PFSK-1 (cell line): ENCODE measurements around the gene RNF5. TPM values are rescaled to one million over a fixed set of nuclear protein-coding genes. Genes with fewer than 3 reads are reported as not detected.

Experiments used
- FOXP2 ChIP-seq: optimal IDR thresholded peaks from 2 replicates; pipeline ENCODE3; 2011; ENCODE audit warnings: borderline replicate concordance, control low read depth, inconsistent platforms; ENCODE audit not compliant: insufficient read depth; ENCODE audit errors: extremely low read length, extremely low read depth
- POLR2AphosphoS5 ChIP-seq: IDR thresholded peaks from 2 replicates; pipeline ENCODE4 v1.6.1; 2012; ENCODE audit warnings: low read depth, mild to moderate bottlenecking, control low read depth, low read length, moderate library complexity
- SIN3A ChIP-seq: IDR thresholded peaks from 2 replicates; pipeline ENCODE4 v1.6.1; 2012; ENCODE audit warnings: mild to moderate bottlenecking, low read length, moderate library complexity, borderline replicate concordance; ENCODE audit not compliant: insufficient read depth
- TAF1 ChIP-seq: IDR thresholded peaks from 2 replicates; pipeline ENCODE4 v1.6.1; 2012; ENCODE audit warnings: low read length, control low read depth, borderline replicate concordance; ENCODE audit not compliant: insufficient read depth
- polyA plus RNA-seq: library from polyadenylated mRNA; unstranded; fragments of >200 nt; gene quantifications from one replicate; pipeline ENCODE4 v1.2.1, GENCODE V29; 2012; ENCODE audit warnings: low read depth, missing spikeins; ENCODE audit not compliant: insufficient read length
- TF ChIP-seq, protein P1 (sequence below), 2 experiments: IDR thresholded peaks; 2 replicates each; pipeline versions ENCODE4 v1.6.1 to v1.8.0; 2011 to 2012; ENCODE audit warnings: low read depth in 2 of 2, low read length in 2 of 2, control low read depth in 1 of 2, inconsistent platforms in 1 of 2, mild to moderate bottlenecking in 1 of 2, moderate library complexity in 1 of 2; ENCODE audit not compliant: insufficient read depth in 1 of 2

RNF5 gene, protein sequence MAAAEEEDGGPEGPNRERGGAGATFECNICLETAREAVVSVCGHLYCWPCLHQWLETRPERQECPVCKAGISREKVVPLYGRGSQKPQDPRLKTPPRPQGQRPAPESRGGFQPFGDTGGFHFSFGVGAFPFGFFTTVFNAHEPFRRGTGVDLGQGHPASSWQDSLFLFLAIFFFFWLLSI
- 86.8 TPM for polyA plus RNA-seq

GRCh38 chr6:32177788-32178546, at the start of gene RNF5:
Gene RNF5 (plus strand): TSS chr6:32178405. CDS start chr6:32178512, 107 bp downstream.
- TF ChIP-seq FOXP2 (no peak), TAF1 (peak; percentile 51; the same call in 1 of the 2 replicates)

DNA sequence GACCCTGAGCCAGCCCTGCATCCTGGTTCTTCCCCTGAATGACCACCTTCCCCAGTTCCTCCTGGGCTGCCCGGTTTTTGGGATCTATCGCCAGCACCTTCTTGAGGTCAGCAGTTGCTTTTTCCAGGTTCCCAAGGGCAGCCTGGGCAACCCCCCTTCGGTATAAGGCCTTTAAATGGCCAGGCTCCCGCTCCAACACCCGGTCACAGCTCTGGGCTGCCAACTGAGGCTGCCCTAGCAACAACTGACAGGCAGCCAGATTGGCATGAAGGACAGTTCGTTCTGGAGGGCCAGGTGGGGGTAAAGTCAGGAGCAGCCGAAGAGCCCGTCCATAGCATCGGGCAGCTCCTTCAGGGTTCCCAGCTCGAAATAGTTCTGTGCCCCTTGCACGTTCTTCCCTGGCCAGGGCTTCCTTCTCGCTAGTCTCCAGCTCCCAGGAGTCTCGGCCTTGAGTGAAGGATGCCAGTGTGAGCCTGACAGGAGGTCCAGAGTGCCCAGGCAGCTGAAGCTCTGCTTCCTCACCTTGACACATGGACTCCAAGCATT, 49.4 kb upstream of the RNF5 start:
- no peak for TF ChIP-seq SIN3A
- no peak for TF ChIP-seq TAF1
- TF ChIP-seq FOXP2 = no peak
- TF ChIP-seq, protein P1, sequence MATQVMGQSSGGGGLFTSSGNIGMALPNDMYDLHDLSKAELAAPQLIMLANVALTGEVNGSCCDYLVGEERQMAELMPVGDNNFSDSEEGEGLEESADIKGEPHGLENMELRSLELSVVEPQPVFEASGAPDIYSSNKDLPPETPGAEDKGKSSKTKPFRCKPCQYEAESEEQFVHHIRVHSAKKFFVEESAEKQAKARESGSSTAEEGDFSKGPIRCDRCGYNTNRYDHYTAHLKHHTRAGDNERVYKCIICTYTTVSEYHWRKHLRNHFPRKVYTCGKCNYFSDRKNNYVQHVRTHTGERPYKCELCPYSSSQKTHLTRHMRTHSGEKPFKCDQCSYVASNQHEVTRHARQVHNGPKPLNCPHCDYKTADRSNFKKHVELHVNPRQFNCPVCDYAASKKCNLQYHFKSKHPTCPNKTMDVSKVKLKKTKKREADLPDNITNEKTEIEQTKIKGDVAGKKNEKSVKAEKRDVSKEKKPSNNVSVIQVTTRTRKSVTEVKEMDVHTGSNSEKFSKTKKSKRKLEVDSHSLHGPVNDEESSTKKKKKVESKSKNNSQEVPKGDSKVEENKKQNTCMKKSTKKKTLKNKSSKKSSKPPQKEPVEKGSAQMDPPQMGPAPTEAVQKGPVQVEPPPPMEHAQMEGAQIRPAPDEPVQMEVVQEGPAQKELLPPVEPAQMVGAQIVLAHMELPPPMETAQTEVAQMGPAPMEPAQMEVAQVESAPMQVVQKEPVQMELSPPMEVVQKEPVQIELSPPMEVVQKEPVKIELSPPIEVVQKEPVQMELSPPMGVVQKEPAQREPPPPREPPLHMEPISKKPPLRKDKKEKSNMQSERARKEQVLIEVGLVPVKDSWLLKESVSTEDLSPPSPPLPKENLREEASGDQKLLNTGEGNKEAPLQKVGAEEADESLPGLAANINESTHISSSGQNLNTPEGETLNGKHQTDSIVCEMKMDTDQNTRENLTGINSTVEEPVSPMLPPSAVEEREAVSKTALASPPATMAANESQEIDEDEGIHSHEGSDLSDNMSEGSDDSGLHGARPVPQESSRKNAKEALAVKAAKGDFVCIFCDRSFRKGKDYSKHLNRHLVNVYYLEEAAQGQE (IDR thresholded peaks at IDR 0.05; ENCODE audit: insufficient read depth in 1 of 2, low read depth in 2 of 2, low read length in 2 of 2) = no peak
- no peak for TF ChIP-seq POLR2AphosphoS5

DNA sequence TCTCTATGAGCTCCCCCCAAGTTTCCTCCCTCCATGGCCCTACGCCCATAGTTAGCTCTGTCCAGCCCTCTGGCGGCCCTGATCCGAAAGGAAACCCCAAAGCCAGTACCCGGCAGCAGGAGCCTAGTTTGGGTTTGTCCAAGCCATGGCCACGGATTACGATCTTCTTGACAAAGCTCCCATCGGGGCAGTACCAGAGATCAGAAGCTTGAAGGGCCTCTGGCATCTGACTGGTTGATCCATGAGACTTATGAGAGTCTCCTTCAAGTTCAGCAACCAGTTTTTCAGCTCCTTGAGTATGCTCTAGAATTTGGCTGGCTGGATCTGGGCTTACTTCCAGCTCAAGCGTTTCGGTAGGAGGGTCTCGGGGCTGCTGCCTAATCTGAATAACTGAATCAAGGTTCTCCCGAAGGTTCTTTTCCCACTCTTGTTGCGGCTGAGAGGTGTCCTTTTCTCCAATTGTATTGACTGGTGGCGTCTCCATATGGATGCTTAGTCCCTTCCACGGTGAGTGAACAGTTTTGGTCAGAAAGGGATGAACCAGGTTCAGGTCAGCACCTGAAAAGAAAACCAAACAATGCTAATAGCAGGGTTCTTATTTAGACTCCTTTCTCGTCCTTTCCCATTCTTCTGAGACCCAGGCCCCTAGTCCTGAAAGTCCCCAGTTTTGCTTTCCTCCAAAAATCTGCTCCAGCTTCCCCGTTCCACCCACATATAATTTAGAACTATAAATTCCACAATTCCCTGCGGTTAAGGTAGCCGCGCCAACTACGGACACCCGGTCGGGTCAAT, 48.7 kb upstream of the RNF5 start:
- TF ChIP-seq, protein P1 (IDR thresholded peaks at IDR 0.05; ENCODE audit: insufficient read depth in 1 of 2, low read depth in 2 of 2, low read length in 2 of 2) = no peak
- no peak for TF ChIP-seq SIN3A
- TF ChIP-seq FOXP2 = no peak
- no peak for TF ChIP-seq POLR2AphosphoS5
- TF ChIP-seq TAF1 = no peak

DNA sequence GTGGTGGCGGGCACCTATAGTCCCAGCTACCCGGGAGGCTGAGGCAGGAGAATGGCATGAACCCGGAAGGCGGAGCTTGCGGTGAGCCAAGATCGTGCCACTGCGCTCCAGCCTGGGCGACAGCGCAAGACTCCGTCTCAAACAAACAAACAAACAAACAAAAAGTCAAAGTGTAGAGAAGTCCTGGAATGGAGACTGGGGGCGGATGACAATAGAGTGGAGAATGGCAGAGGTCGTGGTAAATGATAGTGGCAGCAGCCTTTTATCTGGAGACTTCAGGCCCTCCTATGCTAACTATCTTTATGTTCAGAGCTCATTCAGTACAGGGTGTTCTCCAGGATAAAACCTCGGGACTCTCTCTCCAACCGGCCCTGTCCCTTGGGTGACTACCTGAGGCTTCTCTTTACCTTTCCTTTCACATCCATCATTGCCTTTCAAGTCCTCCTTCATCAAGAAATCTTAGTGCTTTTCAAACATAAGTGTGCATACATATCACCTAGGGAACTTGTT, 46.7 kb upstream of the RNF5 start:
- no peak for TF ChIP-seq FOXP2
- no peak for TF ChIP-seq TAF1
- TF ChIP-seq SIN3A = no peak
- TF ChIP-seq, protein P1 (IDR thresholded peaks at IDR 0.05; ENCODE audit: insufficient read depth in 1 of 2, low read depth in 2 of 2, low read length in 2 of 2) = no peak
- no peak for TF ChIP-seq POLR2AphosphoS5

DNA sequence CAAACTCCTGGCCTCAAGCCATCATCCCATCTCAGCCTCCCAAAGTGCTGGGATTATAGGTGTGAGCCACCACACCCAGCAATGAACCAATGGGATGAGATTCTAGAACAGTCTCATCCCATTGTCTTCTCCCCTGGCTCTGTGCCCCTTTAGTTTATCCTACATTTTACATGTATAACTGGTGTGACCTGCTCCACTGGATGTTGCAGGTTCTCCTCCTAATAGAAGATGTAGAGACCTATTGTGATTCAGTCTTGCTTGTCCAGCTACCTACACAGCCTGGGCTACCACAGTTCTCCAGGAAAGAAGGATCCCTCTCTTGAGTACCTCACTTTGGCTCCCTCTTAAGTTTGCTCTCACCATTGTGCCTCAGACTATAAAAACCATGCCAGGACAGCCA, 46.1 kb upstream of the RNF5 start:
- TF ChIP-seq FOXP2 (no peak), TAF1 (no peak), SIN3A (no peak), POLR2AphosphoS5 (no peak)
- TF ChIP-seq, protein P1 (IDR thresholded peaks at IDR 0.05; ENCODE audit: insufficient read depth in 1 of 2, low read depth in 2 of 2, low read length in 2 of 2) = no peak
